HG02759 (cell line): ENCODE data around the gene ARHGAP33.

Experiments used
- ATAC-seq: cut with Tn5 transposase; IDR thresholded peaks from one replicate; pipeline ENCODE4 v1.9.1; 2021; ENCODE audit warnings: mild to moderate bottlenecking, moderate library complexity; ENCODE audit not compliant: unreplicated experiment

ARHGAP33 gene

GRCh38 chr19:35776102-35776788 lies 881 bp downstream of the ARHGAP33 start:
- no peak for ATAC-seq

- ATAC-seq, result no peak
Measured at GRCh38 chr19:35777086-35777841, 1.9 kb downstream of the ARHGAP33 start.

DNA sequence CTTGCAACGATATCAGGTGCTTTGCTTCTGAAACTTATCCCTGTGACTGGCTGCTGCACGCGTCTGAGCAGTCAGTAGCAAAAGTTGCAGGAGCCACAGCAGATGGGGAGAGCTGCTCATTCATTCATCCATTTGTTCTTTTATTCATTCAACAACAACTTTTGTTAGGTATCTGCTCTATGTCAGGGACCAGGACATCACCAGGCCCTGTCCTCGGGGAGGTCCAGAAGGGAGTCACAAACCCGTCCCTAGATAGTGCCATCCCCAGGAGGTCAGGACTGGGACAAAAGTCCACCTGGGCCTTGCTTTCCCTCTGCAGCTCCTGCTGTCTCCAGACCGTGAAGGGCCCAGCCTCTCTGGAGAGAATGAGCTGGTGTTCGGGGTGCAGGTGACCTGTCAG lies 2.6 kb downstream of the ARHGAP33 start:
- ATAC-seq, result no peak

DNA sequence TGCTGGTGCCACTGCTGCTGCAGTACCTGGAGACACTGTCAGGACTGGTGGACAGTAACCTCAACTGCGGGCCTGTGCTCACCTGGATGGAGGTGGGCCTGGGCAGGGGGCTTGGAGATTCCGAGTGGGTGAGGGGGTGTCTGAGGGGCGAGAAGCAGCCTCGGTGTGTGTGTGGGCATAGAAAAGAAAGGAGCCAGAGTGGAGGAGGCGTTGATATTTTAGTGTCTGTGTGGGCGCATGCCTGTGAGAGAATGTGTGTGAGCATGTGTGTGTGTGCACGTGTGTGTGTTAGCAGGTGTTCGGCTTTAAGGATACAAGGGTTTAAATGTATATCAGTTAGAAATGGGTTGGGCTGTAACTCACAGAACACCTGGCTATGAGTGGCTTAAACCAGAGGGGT lies 3.7 kb downstream of the ARHGAP33 start:
- no peak for ATAC-seq

DNA sequence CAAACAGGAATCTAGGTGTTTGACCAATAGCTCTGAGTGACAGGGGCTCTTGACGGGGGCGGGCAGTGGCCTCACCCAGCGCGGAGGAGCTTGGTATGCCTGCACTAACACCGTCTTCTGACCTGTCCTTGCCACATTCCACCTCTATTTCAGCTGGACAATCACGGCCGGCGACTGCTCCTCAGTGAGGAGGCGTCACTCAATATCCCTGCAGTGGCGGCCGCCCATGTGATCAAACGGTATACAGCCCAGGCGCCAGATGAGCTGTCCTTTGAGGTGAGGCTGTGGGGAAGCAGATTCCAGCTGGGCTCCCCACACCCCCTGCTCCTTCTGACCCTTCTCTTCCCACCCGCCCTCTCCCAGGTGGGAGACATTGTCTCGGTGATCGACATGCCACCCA lies 4.7 kb downstream of the ARHGAP33 start:
- ATAC-seq, result no peak

GRCh38 chr19:35780717-35781116 lies 5.4 kb downstream of the ARHGAP33 start:
- no peak for ATAC-seq

GRCh38 chr19:35781650-35782049 lies 6.3 kb downstream of the ARHGAP33 start:
- ATAC-seq, result no peak

DNA sequence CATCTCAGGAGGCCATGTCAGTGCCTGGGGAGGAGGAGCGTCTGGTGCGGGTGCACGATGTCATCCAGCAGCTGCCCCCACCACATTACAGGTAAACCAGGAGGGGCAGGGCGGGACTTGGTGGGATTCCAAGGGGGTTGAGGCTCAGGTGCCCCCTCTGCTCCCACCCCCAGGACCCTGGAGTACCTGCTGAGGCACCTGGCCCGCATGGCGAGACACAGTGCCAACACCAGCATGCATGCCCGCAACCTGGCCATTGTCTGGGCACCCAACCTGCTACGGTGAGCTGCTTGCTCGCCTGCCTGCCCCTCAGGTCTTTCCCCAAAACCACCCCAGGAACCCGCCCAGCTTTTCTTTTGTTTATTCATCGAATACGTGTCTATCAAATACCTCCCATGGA lies 7.2 kb downstream of the ARHGAP33 start:
- ATAC-seq, result no peak

DNA sequence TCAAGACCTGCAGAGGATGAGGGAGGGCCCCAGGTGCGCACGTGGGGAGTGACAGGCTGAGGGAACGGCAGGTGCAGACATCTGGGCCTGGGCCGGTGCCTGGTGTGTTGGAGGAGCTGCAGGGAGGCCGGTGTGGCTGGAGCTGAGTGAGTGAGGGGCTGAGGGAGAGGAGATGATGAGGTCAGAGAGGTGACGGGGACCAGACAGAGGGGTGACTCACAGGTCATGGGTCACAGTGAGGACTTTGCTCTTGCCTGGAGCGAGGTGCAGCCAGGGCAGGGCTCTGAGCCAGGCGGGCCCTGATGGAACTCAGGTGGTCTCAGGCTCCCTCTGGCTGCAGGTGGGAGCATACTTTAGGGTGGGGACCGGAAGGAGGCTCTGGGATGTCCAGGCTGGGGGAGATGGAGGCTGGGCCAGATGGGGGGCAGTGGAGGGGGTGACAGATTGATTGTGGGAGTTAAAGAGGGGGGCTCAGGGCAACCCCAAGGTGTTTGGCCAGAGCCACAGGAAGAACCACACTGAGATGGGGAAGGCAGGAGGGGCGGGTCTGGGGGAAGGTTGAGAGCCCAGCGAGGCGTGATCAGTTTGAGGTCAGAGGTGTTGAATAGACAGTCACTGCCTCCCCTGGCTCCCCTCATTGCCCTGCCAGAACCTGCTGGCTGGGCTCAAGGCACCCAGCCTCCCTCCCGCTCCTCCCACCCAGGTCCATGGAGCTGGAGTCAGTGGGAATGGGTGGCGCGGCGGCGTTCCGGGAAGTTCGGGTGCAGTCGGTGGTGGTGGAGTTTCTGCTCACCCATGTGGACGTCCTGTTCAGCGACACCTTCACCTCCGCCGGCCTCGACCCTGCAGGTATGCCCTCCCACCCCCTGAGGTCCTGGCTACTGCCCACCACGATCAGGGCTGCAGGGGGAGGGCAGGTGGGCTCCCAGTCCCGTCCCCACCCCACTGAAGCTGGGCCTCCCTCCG lies 8.4 kb downstream of the ARHGAP33 start:
- no peak for ATAC-seq

DNA sequence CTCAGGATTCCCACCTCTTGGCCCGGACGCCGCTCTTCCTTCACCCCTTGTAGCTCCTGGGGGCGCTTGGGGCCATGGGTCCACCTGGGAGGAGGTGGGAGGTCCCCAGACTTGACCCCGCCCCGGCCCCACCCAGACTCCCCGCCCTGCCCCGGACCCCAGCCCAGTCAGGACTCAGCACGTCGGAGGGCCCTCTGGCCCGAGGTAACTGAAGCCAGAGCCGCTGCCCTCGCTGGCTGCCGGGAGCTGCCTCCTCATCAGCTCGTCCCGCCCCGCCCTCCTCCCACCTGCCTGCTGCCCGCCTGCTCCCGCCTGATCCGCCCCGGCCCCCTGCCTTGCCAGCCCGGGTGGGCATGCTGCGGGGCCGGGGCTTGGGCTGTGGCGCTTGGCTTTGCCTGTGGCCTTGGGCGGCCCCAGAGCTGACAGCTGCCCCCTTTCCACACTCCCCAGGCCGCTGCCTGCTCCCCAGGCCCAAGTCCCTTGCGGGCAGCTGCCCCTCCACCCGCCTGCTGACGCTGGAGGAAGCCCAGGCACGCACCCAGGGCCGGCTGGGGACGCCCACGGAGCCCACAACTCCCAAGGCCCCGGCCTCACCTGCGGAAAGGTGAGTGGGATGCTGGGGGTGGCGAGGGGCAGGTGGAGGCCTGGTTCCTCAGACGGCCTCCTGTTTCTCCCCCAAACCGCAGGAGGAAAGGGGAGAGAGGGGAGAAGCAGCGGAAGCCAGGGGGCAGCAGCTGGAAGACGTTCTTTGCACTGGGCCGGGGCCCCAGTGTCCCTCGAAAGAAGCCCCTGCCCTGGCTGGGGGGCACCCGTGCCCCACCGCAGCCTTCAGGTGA lies 9.4 kb downstream of the ARHGAP33 start:
- no peak for ATAC-seq

GRCh38 chr19:35785339-35785627 lies 9.9 kb downstream of the ARHGAP33 start:
- no peak for ATAC-seq

DNA sequence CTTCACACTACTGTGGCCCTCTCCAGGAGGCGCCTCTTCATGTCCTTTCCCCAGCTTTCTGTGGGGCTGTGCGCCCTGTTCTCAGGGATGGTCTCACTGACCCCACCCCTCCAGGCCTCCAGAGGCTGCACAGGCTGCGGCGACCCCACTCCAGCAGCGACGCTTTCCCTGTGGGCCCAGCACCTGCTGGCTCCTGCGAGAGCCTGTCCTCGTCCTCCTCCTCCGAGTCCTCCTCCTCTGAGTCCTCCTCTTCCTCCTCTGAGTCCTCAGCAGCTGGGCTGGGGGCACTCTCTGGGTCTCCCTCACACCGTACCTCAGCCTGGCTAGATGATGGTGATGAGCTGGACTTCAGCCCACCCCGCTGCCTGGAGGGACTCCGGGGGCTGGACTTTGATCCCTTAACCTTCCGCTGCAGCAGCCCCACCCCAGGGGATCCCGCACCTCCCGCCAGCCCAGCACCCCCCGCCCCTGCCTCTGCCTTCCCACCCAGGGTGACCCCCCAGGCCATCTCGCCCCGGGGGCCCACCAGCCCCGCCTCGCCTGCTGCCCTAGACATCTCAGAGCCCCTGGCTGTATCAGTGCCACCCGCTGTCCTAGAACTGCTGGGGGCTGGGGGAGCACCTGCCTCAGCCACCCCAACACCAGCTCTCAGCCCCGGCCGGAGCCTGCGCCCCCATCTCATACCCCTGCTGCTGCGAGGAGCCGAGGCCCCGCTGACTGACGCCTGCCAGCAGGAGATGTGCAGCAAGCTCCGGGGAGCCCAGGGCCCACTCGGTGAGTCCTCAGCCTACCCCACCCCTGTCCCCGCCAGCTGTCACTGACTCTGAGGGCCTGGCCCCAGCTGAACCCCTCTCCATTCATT lies 11.2 kb downstream of the ARHGAP33 start:
- no peak for ATAC-seq

GRCh38 chr19:35787227-35787799 lies 11.9 kb downstream of the ARHGAP33 start:
- no peak for ATAC-seq

DNA sequence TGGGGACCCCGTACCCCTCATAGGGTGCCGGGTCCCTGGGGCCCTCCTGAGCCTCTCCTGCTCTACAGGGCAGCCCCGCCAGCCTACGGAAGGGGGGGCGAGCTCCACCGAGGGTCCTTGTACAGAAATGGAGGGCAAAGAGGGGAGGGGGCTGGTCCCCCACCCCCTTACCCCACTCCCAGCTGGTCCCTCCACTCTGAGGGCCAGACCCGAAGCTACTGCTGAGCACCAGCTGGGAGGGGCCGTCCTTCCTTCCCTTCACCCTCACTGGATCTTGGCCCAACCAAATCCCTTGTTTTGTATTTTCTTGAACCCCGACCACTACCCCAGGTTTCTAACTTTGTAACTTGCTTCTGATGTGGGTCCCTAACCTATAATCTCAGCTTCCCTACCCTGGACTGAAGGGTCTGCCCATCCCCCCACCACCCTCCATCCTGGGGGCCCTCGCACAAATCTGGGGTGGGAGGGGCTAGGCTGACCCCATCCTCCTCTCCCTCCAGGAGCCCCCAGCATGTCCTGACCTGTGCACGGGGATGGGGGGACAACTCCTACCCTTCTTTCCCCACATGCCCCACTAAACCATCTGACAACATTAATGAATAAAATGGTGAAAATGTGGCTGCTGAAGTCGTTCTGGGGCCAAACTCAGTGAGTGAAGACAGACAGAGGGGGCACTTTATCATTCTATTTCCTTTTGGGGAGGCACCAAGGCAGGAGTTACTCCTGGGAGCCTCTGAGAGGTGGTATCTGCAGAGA lies 13.0 kb downstream of the ARHGAP33 start:
- ATAC-seq, result no peak

GRCh38 chr19:35789195-35789977 lies 14.0 kb downstream of the ARHGAP33 start:
- ATAC-seq, result no peak

DNA sequence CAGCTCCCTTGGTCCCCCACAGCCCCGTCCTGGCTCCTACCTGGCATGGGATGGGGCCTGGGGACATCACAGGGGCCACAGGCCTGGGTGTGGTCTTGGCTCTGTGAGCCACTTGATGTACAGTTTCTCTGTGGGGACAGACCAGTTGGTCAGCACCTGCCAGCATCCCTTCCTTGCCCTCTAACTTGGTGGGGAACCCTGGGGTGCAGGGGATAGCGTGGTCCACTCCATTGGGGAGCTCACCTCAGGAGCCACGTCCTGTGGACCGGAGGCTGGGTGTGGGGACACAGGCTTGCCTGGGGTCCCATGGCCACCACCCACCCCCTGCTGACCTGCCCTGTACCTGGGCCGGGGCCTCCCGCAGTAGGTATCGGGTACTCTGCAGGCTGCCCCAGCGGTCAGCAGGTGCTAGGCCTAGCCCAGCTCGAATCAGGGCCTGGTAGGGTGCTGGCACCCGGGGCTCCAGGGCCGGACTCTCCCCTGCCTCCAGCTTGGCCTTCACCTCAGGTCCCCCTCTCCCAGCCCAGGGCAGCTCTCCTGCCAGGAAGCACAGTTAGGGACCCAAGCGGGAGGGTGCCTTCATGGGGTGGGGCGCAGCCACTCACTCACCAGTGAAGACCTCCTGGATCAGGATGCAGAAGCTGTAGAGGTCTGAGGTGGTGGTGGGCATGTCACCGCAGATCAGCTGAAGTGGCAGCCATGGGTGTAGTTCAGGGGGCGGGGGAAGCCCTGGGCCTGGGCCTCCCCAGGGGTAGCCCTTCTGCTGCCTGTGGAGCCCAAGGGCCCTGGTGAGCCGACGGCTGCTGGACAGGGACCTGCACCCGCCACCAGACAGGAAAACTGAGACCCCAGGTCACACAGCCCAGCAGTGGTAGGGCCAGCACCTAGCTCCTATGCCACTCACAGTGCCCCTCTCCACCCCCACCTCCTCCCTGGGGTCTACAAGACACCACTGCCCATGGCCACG lies 14.9 kb downstream of the ARHGAP33 start:
- ATAC-seq, result no peak
